GM19397 (cell line): ENCODE results near the gene PRR16.
"Not testable (repeated sequence)": the region's sequence is repeated elsewhere in the genome, so short reads cannot be mapped to it uniquely, and the experiment has no call there.

Experiments used
- ATAC-seq: cut with Tn5 transposase; IDR thresholded peaks from one replicate; pipeline ENCODE4 v1.9.1; 2021; ENCODE audit warnings: mild to moderate bottlenecking, moderate library complexity; ENCODE audit not compliant: unreplicated experiment

The PRR16 gene

GRCh38 chr5:120463991-120464626, at the start of gene PRR16:
TSS of gene PRR16 (plus strand) at chr5:120464300.
- peak; percentile 73 for ATAC-seq

- ATAC-seq, result no peak
These were observed 48.1 kb upstream of the PRR16 start for GRCh38 chr5:120415985-120416384.

GRCh38 chr5:120419127-120419526, 45.0 kb upstream of the PRR16 start:
- ATAC-seq, result no peak

GRCh38 chr5:120426633-120427275, 37.3 kb upstream of the PRR16 start:
- not testable (repeated sequence) for ATAC-seq

- ATAC-seq, result no peak
These were observed 33.5 kb upstream of the PRR16 start for GRCh38 chr5:120430572-120430971.

GRCh38 chr5:120432861-120433260, 31.2 kb upstream of the PRR16 start:
- ATAC-seq, result no peak

- no peak for ATAC-seq
These were observed 29.0 kb upstream of the PRR16 start for GRCh38 chr5:120435129-120435528.

- ATAC-seq, result no peak
These were observed 27.1 kb upstream of the PRR16 start for GRCh38 chr5:120436996-120437395.

GRCh38 chr5:120442694-120443093, 21.4 kb upstream of the PRR16 start:
- no peak for ATAC-seq

GRCh38 chr5:120443607-120444006, 20.5 kb upstream of the PRR16 start:
- ATAC-seq, result no peak

GRCh38 chr5:120446068-120446492, 18.0 kb upstream of the PRR16 start:
- ATAC-seq, result no peak

- ATAC-seq, result no peak
These were observed 17.2 kb upstream of the PRR16 start for GRCh38 chr5:120446901-120447300.

- ATAC-seq, result no peak
These were observed 16.3 kb upstream of the PRR16 start for GRCh38 chr5:120447706-120448239.

GRCh38 chr5:120449501-120449900, 14.6 kb upstream of the PRR16 start:
- no peak for ATAC-seq

- no peak for ATAC-seq
These were observed 13.2 kb upstream of the PRR16 start for GRCh38 chr5:120450910-120451309.

- ATAC-seq, result no peak
These were observed 12.7 kb upstream of the PRR16 start for GRCh38 chr5:120451445-120451844.

- no peak for ATAC-seq
These were observed 11.6 kb upstream of the PRR16 start for GRCh38 chr5:120452471-120452870.

GRCh38 chr5:120454094-120454798, 9.9 kb upstream of the PRR16 start:
- no peak for ATAC-seq

- ATAC-seq, result no peak
These were observed 8.1 kb upstream of the PRR16 start for GRCh38 chr5:120456006-120456405.

GRCh38 chr5:120457839-120458507, 6.1 kb upstream of the PRR16 start:
- peak; percentile 87 for ATAC-seq

GRCh38 chr5:120458508-120458847, 5.6 kb upstream of the PRR16 start:
- not testable (repeated sequence) for ATAC-seq
